Osteoblast (primary cell): Measurements from ENCODE around the gene APBB1IP. TPM values are rescaled to one million over a fixed set of nuclear protein-coding genes. Genes with fewer than 3 reads are reported as not detected.

Experiments
- DNase-seq: peaks from one replicate; pipeline ENCODE4 v3.0.0; 2011; ENCODE audit warnings: low spot score, mixed read lengths; ENCODE audit not compliant: insufficient read length; ENCODE audit errors: missing footprints
- H2AFZ ChIP-seq: 2 replicates; pipeline ENCODE4 v1.6.0; 2011; ENCODE audit warnings: mild to moderate bottlenecking, low read length
- H3K27ac ChIP-seq: 2 replicates; pipeline ENCODE4 v1.5.1; 2011; ENCODE audit warnings: mild to moderate bottlenecking, low read depth, low read length, moderate library complexity
- H3K27me3 ChIP-seq: 2 replicates; pipeline ENCODE4 v1.6.0; 2012; ENCODE audit warnings: mild to moderate bottlenecking, control low read depth, inconsistent platforms, low read length, moderate library complexity; ENCODE audit not compliant: insufficient read depth
- H3K36me3 ChIP-seq: 2 replicates; pipeline ENCODE4 v1.5.1; 2011; ENCODE audit warnings: mild to moderate bottlenecking, low read length, control low read depth, moderate library complexity; ENCODE audit not compliant: insufficient read depth
- H3K4me1 ChIP-seq: 2 replicates; pipeline ENCODE4 v1.5.1; 2011; ENCODE audit warnings: mild to moderate bottlenecking, low read length, control low read depth, moderate library complexity; ENCODE audit not compliant: insufficient read depth
- H3K4me2 ChIP-seq: 2 replicates; pipeline ENCODE4 v1.6.0; 2011; ENCODE audit warnings: mild to moderate bottlenecking, low read length; ENCODE audit not compliant: insufficient read depth
- H3K4me3 ChIP-seq: fragments of 200-600 bp; sonication (generic); 3 replicates; pipeline ENCODE4 v1.5.1; 2012; ENCODE audit warnings: mild to moderate bottlenecking, low read length, inconsistent platforms; ENCODE audit not compliant: insufficient read depth
- H3K79me2 ChIP-seq: 2 replicates; pipeline ENCODE4 v1.6.0; 2012; ENCODE audit warnings: mild to moderate bottlenecking, low read length, control low read depth, inconsistent platforms; ENCODE audit not compliant: insufficient read depth
- H3K9me3 ChIP-seq: 2 replicates; pipeline ENCODE4 v1.5.1; 2011; ENCODE audit warnings: low read depth, low read length, control low read depth
- H4K20me1 ChIP-seq: 2 replicates; pipeline ENCODE4 v1.6.0; 2012; ENCODE audit warnings: mild to moderate bottlenecking, low read length, control low read depth; ENCODE audit not compliant: insufficient read depth
- CTCF ChIP-seq: IDR thresholded peaks from 2 replicates; pipeline ENCODE4 v1.5.1; 2011; ENCODE audit warnings: mild to moderate bottlenecking, low read depth, low read length, moderate library complexity; ENCODE audit errors: extremely low read depth
- total RNA-seq: library from RNA; depleted of rRNA; stranded (reverse); fragments of >200 nt; gene quantifications from 2 replicates; pipeline ENCODE4 v1.2.3, GENCODE V29; 2012

Gene APBB1IP
- total RNA-seq, 1 donor = 14.8 TPM

- no peaks in the 10 kb centered on the region for H3K36me3 ChIP-seq
- no peak for TF ChIP-seq CTCF
- no peaks in the 10 kb centered on the region for H3K9me3 ChIP-seq
- no peak overlapping the region for H3K27ac ChIP-seq
- no peaks in the 10 kb centered on the region for H3K79me2 ChIP-seq
- no peaks in the 10 kb centered on the region for H3K4me1 ChIP-seq
- H3K4me3 ChIP-seq = no peak overlapping the region
- no peak overlapping the region for H2AFZ ChIP-seq
- H3K27me3 ChIP-seq = no peaks in the 10 kb centered on the region
- DNase-seq = no peak
- no peaks in the 10 kb centered on the region for H4K20me1 ChIP-seq
- H3K4me2 ChIP-seq = no peak overlapping the region
Observed at GRCh38 chr10:26543567-26544306, 105.6 kb downstream of the APBB1IP start.

GRCh38 chr10:26544932-26545331 lies 106.8 kb downstream of the APBB1IP start:
- no peaks in the 10 kb centered on the region for H3K4me1 ChIP-seq
- no peak overlapping the region for H3K4me3 ChIP-seq
- H3K9me3 ChIP-seq = no peaks in the 10 kb centered on the region
- no peak overlapping the region for H3K27ac ChIP-seq
- H3K27me3 ChIP-seq = no peaks in the 10 kb centered on the region
- no peaks in the 10 kb centered on the region for H3K36me3 ChIP-seq
- no peak overlapping the region for H2AFZ ChIP-seq
- H3K79me2 ChIP-seq = no peaks in the 10 kb centered on the region
- no peaks in the 10 kb centered on the region for H4K20me1 ChIP-seq
- TF ChIP-seq CTCF = no peak
- no peak overlapping the region for H3K4me2 ChIP-seq
- DNase-seq = no peak

- H4K20me1 ChIP-seq = no peaks in the 10 kb centered on the region
- H3K4me3 ChIP-seq = no peak overlapping the region
- no peaks in the 10 kb centered on the region for H3K9me3 ChIP-seq
- H3K36me3 ChIP-seq = no peaks in the 10 kb centered on the region
- no peaks in the 10 kb centered on the region for H3K79me2 ChIP-seq
- H2AFZ ChIP-seq = no peak overlapping the region
- DNase-seq = no peak
- no peaks in the 10 kb centered on the region for H3K27me3 ChIP-seq
- H3K4me1 ChIP-seq = peaks cover 4% of the 10 kb centered on the region
- peak; percentile 3 for TF ChIP-seq CTCF
- no peak overlapping the region for H3K4me2 ChIP-seq
- H3K27ac ChIP-seq = no peak overlapping the region
Observed at GRCh38 chr10:26550774-26551526, 112.8 kb downstream of the APBB1IP start.

GRCh38 chr10:26554246-26554645 lies 116.1 kb downstream of the APBB1IP start:
- DNase-seq = no peak
- Histone ChIP-seq H4K20me1 (no peaks in the 10 kb centered on the region), H3K4me2 (no peak overlapping the region), H3K4me3 (no peak overlapping the region), H3K4me1 (peaks cover 27% of the 10 kb centered on the region), H3K27me3 (no peaks in the 10 kb centered on the region), H3K79me2 (no peaks in the 10 kb centered on the region), H3K36me3 (no peaks in the 10 kb centered on the region), H3K27ac (no peak overlapping the region), H2AFZ (no peak overlapping the region), H3K9me3 (no peaks in the 10 kb centered on the region)
- TF ChIP-seq CTCF = no peak
